Measurements from ENCODE around the gene B3GLCT.

Gene B3GLCT

DNA sequence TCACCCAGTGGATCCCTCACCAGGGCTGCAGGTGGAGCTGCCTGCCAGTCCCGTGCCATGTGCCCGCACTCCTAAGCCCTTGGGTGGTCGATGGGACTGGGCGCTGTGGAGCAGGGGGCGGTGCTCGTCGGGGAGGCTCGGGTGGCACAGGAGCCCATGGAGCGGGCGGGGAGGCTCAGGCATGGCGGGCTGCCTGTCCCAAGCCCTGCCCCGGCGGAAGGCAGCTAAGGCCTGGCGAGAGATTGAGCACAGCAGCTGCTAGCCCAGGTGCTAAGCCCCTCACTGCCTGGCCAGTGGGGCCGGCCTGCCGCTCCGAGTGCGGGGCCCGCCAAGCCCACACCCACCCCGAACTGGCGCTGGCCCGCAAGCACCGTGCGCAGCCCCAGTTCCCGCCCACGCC lies 16.8 kb upstream of the B3GLCT start:
- TF ChIP-seq, protein P1, sequence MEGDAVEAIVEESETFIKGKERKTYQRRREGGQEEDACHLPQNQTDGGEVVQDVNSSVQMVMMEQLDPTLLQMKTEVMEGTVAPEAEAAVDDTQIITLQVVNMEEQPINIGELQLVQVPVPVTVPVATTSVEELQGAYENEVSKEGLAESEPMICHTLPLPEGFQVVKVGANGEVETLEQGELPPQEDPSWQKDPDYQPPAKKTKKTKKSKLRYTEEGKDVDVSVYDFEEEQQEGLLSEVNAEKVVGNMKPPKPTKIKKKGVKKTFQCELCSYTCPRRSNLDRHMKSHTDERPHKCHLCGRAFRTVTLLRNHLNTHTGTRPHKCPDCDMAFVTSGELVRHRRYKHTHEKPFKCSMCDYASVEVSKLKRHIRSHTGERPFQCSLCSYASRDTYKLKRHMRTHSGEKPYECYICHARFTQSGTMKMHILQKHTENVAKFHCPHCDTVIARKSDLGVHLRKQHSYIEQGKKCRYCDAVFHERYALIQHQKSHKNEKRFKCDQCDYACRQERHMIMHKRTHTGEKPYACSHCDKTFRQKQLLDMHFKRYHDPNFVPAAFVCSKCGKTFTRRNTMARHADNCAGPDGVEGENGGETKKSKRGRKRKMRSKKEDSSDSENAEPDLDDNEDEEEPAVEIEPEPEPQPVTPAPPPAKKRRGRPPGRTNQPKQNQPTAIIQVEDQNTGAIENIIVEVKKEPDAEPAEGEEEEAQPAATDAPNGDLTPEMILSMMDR (IDR thresholded peaks at IDR 0.05; ENCODE audit: insufficient read depth, low read depth, low read length, missing control alignments): no peak
- DNase-seq (ENCODE audit: low read depth): no peak
- no peak overlapping the region for H3K4me3 ChIP-seq (ENCODE audit: low read length)

DNA sequence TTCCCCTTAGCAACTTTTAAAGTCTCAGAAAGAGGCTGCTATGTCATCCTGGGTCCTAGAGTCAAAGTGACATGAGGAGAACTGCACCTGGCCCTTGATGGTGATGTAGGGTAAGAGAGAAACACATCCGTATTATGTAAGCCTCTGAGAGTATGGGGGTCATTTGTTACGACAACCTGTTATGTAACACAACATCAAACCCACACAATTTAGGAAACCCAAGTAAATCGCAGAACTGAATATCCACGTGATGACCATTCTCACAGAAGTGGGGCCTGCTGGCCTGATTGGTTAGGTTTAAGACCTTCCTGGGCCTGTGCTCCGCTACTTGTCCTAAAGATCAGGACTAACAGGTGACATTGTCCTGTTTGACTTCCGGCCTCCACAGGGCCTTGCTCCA lies 15.3 kb upstream of the B3GLCT start:
- H3K4me3 ChIP-seq (ENCODE audit: low read length): no peak overlapping the region
- no peak for DNase-seq (ENCODE audit: low read depth)
- TF ChIP-seq, protein P1 (IDR thresholded peaks at IDR 0.05; ENCODE audit: insufficient read depth, low read depth, low read length, missing control alignments): no peak

DNA sequence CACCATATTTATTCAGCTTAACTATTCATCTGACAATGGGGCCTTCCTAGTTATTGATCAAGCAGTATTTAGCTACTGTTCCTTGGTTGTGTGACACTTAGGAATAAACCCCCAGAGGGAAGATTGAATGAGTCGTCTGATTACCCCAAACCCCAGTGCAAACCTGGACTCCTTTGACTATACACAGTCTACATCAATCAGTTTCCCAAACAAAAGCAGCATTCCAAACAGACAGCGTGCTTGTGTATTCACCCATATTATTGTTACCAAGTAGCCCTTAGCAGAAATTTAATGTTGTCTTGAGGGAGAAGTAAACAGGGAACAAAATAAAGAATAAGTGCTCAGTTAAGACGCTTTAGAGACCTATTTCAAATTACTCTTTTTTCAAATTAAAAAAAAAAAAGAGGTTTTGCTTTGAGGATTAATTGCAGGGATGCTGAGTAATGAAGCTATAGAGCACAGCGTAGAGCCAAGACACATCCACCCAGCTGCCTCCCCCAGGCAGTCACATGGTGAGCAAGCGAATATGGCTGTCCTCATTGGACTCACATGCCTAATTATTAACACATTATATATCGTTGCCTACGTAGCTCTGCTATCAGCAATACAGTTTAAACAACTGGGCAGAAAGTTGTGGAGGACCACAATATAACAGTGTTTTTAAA lies 14.7 kb upstream of the B3GLCT start:
- DNase-seq (ENCODE audit: low read depth): no peak
- TF ChIP-seq, protein P1 (IDR thresholded peaks at IDR 0.05; ENCODE audit: insufficient read depth, low read depth, low read length, missing control alignments): no peak
- no peak overlapping the region for H3K4me3 ChIP-seq (ENCODE audit: low read length)

DNA sequence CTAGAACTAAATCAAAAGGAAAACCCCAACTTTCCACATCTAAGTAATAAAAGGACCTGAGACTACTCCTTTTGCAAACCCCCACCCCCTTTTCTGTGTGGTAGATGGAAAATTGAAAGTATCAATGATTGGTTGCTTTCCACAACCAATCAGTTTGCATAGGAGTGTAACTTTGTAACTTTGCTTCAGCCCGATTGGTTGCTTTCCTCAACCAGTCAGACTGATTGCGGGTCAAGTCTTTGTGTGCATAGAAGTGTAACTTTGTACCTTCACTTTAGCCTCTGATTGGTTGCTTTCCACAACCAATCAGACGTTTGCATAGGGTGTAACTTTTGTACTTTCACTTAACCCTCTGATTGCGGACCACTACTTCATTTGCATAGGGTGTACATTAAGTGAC lies 8.0 kb upstream of the B3GLCT start:
- TF ChIP-seq, protein P1 (IDR thresholded peaks at IDR 0.05; ENCODE audit: insufficient read depth, low read depth, low read length, missing control alignments): no peak
- H3K4me3 ChIP-seq (ENCODE audit: low read length): no peak overlapping the region
- DNase-seq (ENCODE audit: low read depth): no peak

DNA sequence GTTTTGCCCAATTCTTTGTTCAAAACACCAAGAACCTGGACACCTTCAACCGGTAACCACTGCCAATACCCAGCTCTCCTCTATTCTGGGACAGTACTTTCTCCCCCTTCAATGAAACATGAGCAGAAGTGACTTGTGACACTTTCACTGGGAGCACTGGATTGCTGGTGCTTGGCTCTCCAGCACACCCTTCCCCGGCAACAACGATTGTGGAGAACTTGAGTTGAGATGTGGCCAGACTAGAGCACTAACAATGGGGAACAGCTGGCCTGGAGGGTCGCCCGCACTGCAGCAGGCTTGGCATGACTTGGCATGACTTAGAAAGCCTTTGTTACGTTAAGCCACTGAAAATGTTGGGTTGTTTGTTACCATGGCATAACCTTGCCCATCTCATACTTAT lies 7.5 kb upstream of the B3GLCT start:
- no peak overlapping the region for H3K4me3 ChIP-seq (ENCODE audit: low read length)
- no peak for DNase-seq (ENCODE audit: low read depth)
- TF ChIP-seq, protein P1 (IDR thresholded peaks at IDR 0.05; ENCODE audit: insufficient read depth, low read depth, low read length, missing control alignments): no peak

DNA sequence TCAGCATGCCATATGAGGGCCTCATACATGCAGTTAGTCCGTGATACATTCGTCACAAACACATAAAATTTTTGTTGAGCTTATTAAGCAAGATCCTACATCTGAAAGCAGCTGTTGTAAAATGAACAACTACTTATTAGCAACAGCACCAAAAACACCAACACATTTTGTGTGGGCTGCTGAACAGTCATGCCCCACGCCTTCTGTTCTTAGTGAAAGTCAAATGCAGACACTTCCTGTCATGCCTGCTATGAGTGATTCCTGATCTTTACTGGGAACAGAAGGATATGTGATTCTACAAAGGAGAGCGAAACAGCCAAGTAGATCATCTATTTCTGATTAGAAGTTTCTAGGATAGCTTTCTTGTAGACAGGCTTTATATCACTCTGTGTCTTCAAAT lies 4.2 kb upstream of the B3GLCT start:
- no peak overlapping the region for H3K4me3 ChIP-seq (ENCODE audit: low read length)
- TF ChIP-seq, protein P1 (IDR thresholded peaks at IDR 0.05; ENCODE audit: insufficient read depth, low read depth, low read length, missing control alignments): no peak
- peak; percentile 26 for DNase-seq (ENCODE audit: low read depth)

DNA sequence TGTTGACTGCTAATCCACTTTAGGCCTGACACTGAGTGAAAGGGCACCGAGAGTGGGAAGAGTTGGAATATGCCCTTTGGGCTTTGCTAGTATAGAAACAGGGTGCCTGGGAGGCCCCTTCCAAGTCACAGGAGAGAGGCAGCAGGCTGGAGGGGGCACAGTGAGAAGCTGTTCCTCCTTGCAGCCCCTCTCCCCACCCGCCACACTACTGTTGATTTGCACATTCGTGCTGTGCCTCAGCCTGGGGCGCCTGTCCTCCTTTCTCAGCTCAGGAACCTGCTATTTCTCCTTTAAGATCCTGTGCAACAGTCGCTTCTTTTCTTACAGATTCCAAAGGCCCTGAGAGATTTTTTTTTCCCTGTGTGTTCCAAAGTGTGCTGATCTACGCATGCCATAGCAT lies 2.8 kb upstream of the B3GLCT start:
- no peak for DNase-seq (ENCODE audit: low read depth)
- no peak overlapping the region for H3K4me3 ChIP-seq (ENCODE audit: low read length)
- TF ChIP-seq, protein P1 (IDR thresholded peaks at IDR 0.05; ENCODE audit: insufficient read depth, low read depth, low read length, missing control alignments): no peak

Measured in epithelial cell of esophagus (primary cell).